Body of pancreas (tissue), 4 donors: ENCODE data around the gene CRKL. TPM values are rescaled to one million over a fixed set of nuclear protein-coding genes. Genes with fewer than 3 reads are reported as not detected.
"Not testable (repeated sequence)": the region's sequence is repeated elsewhere in the genome, so short reads cannot be mapped to it uniquely, and the experiment has no call there.

Experiments used
- ATAC-seq: fragments of 150-250 bp; one replicate; pipeline ENCODE4 v1.9.1; 2016
- DNase-seq, 4 donors: peaks; one replicate each; pipeline ENCODE4 v3.0.0-alpha.2; 2019
- H3K27ac ChIP-seq, 4 donors: fragments of 200-600 bp; sonication (generic); 1 replicate in 3 of 4; 2 replicates in 1 of 4; pipeline versions ENCODE4 v1.5.1 to v1.6.1; 2016 to 2019; ENCODE audit warnings: mild to moderate bottlenecking in 1 of 4, mixed read lengths in 1 of 4, moderate library complexity in 1 of 4
- H3K27me3 ChIP-seq, 2 donors: fragments of 200-600 bp; sonication (generic); one replicate each; pipeline ENCODE4 v1.6.0; 2016; ENCODE audit warnings: mild to moderate bottlenecking in 1 of 2
- H3K36me3 ChIP-seq, 2 donors: fragments of 200-600 bp; sonication (generic); replicated peaks in 1 of 2; 2 replicates each; pipeline ENCODE4 v1.5.1; 2016; ENCODE audit warnings: low read depth in 2 of 2; ENCODE audit not compliant: insufficient read depth in 1 of 2
- H3K4me1 ChIP-seq: fragments of 200-600 bp; sonication (generic); one replicate; pipeline ENCODE4 v1.6.0; 2016
- H3K4me3 ChIP-seq, 2 donors: fragments of 200-600 bp; sonication (generic); 1 replicate in 1 of 2; 2 replicates in 1 of 2; pipeline ENCODE4 v1.5.1; 2016 to 2019
- H3K9me3 ChIP-seq, 3 donors: fragments of 200-600 bp; sonication (generic); 1 replicate in 2 of 3; 2 replicates in 1 of 3; pipeline ENCODE4 v1.5.1; 2016
- CTCF ChIP-seq, 7 experiments: fragments of 450-650 bp in 4 of 7; fragments of 200-600 bp in 3 of 7; sonication (generic) in 3 of 7; IDR thresholded peaks; one replicate each; pipeline ENCODE4 v1.5.1; 2016 to 2019; ENCODE audit warnings: antibody characterized with exemption in 7 of 7
- POLR2A ChIP-seq, 3 donors: fragments of 450-650 bp; IDR thresholded peaks; one replicate each; pipeline ENCODE4 v1.6.1; 2016; ENCODE audit warnings: antibody characterized with exemption in 3 of 3, mild to moderate bottlenecking in 2 of 3
- WGBS, 2 donors: methylation state at CpG; one replicate each; pipeline ENCODE4 v1.1.5; 2017; 5-methylcytosine and 5-hydroxymethylcytosine counted together
- intact Hi-C: fragments of 100-400 bp; cut with DNase I; formaldehyde crosslinking; loops from one replicate; pipeline ENCODE4 v1.15.1; 2023
- total RNA-seq, 2 donors: library from RNA; depleted of rRNA; stranded (reverse); fragments of >200 nt; gene quantifications; one replicate each; pipeline ENCODE4 v1.1.0, GENCODE V29; 2016

Gene CRKL
- total RNA-seq, 2 donors from 2014 or later: 18.2 to 25.4 TPM

GRCh38 chr22:20899827-20900423 lies 17.3 kb upstream of the CRKL start:
- no peak for TF ChIP-seq POLR2A (IDR thresholded peaks at IDR 0.05)
- TF ChIP-seq CTCF (IDR thresholded peaks at IDR 0.05): no peak
- no peak overlapping the region for H3K4me3 ChIP-seq
- WGBS, 2 donors: 63 to 80% methylated on average over 7 of the region's 7 CpGs
- H3K4me1 ChIP-seq: no peaks in the 10 kb centered on the region
- H3K36me3 ChIP-seq: no peaks in the 10 kb centered on the region
- H3K27ac ChIP-seq: no peak overlapping the region
- no peaks in the 10 kb centered on the region for H3K27me3 ChIP-seq
- intact Hi-C loops: no loop called here
- DNase-seq: no peak
- no peak for ATAC-seq
- H3K9me3 ChIP-seq: no peaks in the 10 kb centered on the region

DNA sequence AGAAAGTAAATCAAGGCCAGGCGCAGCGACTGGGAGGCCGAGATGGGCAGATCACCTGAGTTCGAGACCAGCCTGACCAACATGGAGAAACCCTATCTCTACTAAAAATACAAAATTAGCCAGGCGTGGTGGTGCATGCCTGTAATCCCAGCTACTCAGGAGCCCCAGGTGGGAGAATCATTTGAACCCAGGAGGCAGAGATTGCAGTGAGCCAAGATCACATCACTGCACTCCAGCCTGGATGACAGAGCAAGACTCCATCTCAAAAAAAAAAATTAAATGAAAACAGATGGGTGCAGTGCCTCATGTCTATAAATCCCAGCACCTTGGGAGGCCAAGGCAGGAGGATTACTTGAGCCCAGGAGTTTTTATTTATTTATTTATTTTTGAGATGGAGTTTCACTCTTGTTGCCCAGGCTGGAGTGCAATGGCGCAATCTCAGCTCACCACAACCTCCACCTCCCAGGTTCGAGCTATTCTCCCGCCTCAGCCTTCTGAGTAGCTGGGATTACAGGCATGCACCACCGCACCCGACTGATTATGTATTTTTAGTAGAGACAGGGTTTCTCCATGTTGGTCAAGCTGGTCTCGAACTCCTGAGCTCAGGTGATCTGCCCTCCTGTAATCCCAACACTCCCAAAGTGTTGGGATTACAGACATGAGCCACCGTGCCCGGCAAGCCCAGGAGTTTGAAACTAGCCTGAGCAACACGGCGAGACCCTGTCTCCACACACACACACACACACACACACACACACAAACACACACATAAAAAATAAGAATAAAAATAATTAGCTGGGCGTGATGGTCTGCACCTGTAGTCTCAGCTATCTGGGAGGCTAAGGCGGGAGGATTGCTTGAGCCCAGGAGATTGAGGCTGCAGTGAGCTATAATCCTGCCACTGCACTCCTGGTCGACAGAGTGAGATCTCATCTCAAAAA lies 15.8 kb upstream of the CRKL start:
- intact Hi-C loops, H3K9me3 ChIP-seq, H3K27me3 ChIP-seq, H3K4me3 ChIP-seq, H3K27ac ChIP-seq, H3K4me1 ChIP-seq, DNase-seq, ATAC-seq, H3K36me3 ChIP-seq: not testable (repeated sequence)
- 93 to 95% methylated on average over 13 to 18 of the region's 18 CpGs for WGBS, 2 donors

GRCh38 chr22:20903093-20903492 lies 14.1 kb upstream of the CRKL start:
- no peaks in the 10 kb centered on the region for H3K27me3 ChIP-seq
- H3K36me3 ChIP-seq: no peaks in the 10 kb centered on the region
- no peaks in the 10 kb centered on the region for H3K9me3 ChIP-seq
- TF ChIP-seq CTCF (IDR thresholded peaks at IDR 0.05): no peak
- H3K4me1 ChIP-seq: no peaks in the 10 kb centered on the region
- H3K27ac ChIP-seq: no peak overlapping the region
- ATAC-seq (no peak), DNase-seq (no peak)
- WGBS, 2 donors: 93 to 95% methylated on average over 2 of the region's 2 CpGs
- intact Hi-C loops: no loop called here
- no peak overlapping the region for H3K4me3 ChIP-seq

- Histone ChIP-seq H3K27me3 (no peaks in the 10 kb centered on the region), H3K4me3 (no peak overlapping the region), H3K27ac (no peak overlapping the region), H3K4me1 (no peaks in the 10 kb centered on the region), H3K36me3 (no peaks in the 10 kb centered on the region), H3K9me3 (no peaks in the 10 kb centered on the region)
- 81 to 82% methylated on average over 7 of the region's 7 CpGs for WGBS, 2 donors
- TF ChIP-seq POLR2A (IDR thresholded peaks at IDR 0.05) (no peak), CTCF (IDR thresholded peaks at IDR 0.05) (no peak)
- ATAC-seq: peak; percentile 38
- DNase-seq: peak in 1 of 4 donors; percentile 51
- intact Hi-C loops: no loop called here
Observed at GRCh38 chr22:20904008-20904979, 12.9 kb upstream of the CRKL start.

DNA sequence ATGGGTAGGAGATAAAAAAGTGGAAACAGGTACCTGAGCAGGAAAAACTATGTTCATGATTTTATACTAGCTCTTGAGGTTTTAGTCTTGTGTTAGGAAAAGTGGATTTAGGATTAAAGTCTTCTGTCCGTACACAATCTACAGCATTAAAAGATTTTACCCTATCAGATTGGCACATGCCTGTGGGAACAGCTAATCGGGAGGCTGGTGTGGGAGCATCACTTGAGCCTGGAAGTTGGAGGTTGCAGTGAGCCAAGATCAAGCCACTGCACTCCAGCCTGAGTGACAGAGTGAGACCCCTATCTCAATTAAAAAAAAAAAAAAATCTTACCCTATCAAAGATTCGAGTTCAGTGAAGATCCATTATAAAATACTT lies 12.2 kb upstream of the CRKL start:
- no peaks in the 10 kb centered on the region for H3K27me3 ChIP-seq
- WGBS, 2 donors: 45 to 59% methylated on average over 3 of the region's 3 CpGs
- DNase-seq (no peak), ATAC-seq (no peak)
- H3K9me3 ChIP-seq: no peaks in the 10 kb centered on the region
- intact Hi-C loops: no loop called here
- H3K36me3 ChIP-seq: no peaks in the 10 kb centered on the region
- no peak for TF ChIP-seq CTCF (IDR thresholded peaks at IDR 0.05)
- TF ChIP-seq POLR2A (IDR thresholded peaks at IDR 0.05): no peak
- H3K4me3 ChIP-seq: no peak overlapping the region
- no peak overlapping the region for H3K27ac ChIP-seq
- no peaks in the 10 kb centered on the region for H3K4me1 ChIP-seq
